GM18505 (cell line): ENCODE results near the gene SMO.
"Not testable (repeated sequence)": the region's sequence is repeated elsewhere in the genome, so short reads cannot be mapped to it uniquely, and the experiment has no call there.

Experiments used
- ATAC-seq: cut with Tn5 transposase; IDR thresholded peaks from one replicate; pipeline ENCODE4 v1.9.1; 2021; ENCODE audit not compliant: unreplicated experiment
- POLR2A ChIP-seq: IDR thresholded peaks from 4 replicates; pipeline ENCODE4 v1.6.1; 2011; ENCODE audit warnings: borderline replicate concordance; ENCODE audit not compliant: insufficient read depth, insufficient read length; ENCODE audit errors: extremely low read depth

Gene SMO

DNA sequence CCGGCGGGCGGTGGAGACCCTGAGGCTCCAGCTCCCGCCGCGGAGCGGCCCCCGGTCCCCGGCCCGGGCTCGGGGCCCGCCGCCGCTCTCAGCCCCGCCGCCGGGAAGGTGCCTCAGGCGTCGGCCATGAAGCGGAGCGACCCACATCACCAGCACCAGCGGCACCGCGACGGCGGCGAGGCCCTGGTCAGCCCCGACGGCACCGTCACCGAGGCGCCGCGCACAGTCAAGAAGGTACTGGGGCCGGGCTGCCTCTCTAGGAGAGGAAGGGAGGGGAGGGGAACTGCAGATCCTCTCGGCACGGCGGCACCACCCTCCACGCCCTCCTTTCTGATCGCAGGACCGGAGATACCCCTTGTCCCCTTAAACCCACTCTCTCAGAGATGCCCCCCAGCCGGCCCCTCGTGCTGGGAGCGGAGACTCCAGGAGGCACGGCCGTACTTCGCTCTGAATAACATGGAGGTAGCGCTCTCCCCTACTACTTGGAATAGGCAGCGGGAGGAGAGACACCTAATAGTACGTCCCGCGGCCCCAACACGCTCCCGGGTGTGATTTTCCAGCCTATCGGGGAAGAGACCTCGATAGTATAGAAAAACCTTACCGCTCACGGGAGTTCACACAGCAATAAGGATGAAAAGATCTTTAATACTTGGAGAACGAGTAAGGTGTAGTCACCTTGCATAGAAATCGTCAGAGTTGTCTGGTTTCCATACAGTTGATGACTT lies 36.9 kb downstream of the SMO start:
- TF ChIP-seq POLR2A: no peak
- peak; percentile 24 for ATAC-seq

DNA sequence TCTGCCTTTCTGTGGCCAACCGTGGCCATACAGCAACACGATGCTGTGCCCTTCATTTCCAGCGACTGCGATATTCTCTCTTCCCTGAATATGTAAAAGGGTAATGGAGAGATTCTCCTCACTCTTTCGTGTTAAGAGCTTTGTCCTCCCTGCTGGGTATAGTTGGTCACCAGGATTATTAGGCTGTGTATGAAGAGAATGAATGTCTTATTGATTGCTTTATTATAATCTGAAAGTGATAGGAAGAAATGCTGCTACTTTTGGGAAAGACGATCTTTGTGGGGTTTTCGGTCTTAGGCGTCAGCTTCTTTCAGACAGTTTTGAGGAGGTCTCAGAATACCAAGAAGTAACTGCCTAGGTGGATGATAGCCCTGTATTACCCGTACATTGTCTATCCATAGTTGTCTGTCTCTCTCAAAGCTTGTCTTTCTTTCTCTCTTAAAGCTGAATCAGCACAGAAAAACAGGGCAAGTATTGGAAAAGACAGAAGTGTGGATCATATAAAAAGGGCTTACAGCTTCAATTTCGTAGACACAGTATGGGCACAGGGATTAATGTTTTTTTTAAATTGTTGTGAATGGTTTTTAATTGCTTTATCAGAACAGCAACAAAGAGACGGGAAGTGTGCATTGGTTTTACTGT lies 37.6 kb downstream of the SMO start:
- ATAC-seq: no peak

DNA sequence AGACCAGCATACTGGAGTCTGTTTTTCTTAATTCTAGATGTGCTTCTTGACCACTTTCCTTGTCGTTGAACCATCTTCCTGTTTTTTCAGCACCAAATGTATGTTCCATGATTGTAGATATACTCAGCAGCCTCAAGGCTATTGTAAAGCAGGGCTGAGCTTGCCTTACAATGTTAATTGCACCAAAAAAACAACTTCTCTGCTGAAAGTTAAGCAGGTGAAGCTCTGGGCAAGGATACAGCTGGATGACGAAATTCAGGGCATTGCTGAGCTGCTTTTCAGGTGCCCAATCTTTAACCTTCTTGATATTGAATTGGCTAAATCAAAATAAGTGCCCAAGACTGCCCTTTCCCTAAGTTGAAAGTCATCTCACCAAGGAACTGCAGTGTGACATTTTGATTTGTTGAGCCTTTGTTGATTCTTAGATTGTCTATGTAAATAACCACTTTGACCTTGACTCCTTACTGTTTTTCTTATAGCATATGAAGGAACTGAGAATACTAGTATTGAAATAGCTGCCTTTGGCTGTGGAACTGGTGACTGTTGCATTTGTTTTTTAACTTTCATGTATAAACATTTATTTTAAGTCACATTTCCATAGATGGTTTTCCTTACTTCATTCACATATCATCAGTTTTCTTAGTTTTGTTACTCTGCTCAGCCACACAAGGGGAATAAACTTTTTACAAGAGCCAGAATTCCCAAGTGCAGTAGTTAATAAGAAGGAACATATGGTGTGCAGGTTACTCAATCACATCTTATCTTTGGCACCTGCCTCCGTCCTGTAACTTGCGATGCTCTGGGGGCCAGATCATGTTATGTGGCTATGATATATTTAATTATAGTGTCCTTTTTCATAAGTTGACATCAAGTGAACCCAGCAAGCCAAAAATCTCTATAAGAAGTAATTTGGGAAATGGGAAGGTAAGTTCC lies 39.5 kb downstream of the SMO start:
- no peak for TF ChIP-seq POLR2A
- no peak for ATAC-seq

More for the DNA sequence above, 37.6 kb downstream of the SMO start:
- no peak for TF ChIP-seq POLR2A

DNA sequence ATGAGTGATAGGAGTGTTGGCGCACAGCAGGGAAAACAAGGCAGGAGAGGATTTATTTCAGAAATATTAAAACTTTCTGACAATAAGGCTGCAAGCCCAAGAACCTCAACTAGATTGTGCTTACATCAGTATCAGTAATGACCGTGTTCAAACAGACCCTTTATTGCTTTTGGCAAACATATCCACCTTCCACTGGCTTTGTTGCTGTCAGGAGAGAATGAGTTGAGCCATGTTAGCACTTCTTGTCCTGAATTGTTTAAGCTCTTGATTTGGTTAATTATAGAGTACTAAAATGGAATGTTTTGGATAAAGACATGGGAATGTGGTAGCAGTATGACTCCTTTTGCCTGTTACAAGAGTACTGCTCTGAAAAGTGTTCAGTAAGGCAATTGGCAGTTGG lies 40.2 kb downstream of the SMO start:
- no peak for TF ChIP-seq POLR2A
- no peak for ATAC-seq

DNA sequence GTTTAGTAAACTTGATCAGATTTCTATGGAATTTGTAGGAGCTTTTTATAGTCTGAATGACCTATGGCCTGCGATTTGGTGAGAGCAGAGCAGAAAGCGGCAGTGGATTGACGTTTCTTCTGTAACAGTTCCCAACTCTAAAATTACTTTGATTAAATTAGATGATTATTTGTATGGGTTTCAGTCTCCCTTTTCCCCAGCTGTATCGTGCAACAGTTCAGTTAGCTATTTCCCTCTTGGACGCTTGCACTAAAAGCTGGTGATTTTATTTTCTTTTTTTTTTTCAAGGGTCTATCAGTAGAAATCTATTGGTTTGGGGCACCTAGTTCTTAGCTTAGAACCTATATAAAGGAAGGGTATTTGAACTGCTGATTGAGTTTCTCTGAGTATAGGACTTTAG lies 43.2 kb downstream of the SMO start:
- TF ChIP-seq POLR2A: no peak
- ATAC-seq: no peak

DNA sequence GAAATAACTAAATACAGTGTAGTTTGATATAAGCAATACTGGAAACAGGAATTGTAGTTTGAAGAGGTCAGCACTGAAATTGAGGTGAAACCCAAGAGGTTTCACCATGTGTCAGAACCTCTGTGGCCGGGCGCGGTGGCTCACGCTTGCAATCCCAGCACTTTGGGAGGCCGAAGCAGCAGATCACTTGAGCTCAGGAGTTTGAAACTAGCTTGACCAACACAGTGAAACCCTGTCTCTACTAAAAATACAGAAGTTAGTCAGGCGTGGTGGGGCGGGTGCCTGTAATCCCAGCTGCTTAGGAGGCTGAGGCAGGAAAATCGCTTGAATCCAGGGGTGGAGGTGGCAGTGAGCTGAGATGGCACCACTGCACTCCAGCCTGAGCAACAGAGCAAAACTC lies 50.1 kb downstream of the SMO start:
- no peak for ATAC-seq
- TF ChIP-seq POLR2A: no peak

DNA sequence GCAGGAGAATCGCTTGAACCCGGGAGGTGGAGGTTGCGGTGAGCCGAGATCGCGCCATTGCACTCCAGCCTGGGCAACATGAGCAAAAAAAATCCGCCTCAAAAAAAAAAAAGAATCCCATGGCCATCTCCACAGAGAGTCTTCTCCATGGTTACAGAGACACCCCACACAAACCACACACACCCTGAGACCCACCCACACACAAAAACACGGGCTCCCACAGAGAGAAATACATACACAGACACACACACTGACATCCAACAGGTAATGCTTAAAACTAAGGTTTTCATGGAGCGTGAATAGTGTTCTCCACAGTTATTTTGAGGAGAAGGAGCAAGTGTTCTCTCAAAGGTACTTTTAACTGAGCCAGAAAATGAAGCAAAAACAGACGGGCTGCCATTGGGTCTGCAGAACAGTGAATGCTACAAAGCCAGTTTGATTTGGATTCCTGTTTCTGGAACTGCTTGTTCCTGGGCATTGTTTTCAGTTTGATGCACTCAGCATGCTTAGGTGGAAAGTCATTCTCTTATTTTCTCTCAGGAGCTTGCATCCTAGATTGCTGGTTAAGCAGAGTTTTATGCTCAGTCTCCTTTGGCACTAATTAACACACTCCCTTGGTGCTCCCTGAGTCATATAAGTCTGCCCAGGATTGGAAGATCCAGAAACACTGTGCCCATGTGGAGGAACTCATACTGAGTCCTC lies 51.8 kb downstream of the SMO start:
- TF ChIP-seq POLR2A: no peak
- ATAC-seq: no peak

DNA sequence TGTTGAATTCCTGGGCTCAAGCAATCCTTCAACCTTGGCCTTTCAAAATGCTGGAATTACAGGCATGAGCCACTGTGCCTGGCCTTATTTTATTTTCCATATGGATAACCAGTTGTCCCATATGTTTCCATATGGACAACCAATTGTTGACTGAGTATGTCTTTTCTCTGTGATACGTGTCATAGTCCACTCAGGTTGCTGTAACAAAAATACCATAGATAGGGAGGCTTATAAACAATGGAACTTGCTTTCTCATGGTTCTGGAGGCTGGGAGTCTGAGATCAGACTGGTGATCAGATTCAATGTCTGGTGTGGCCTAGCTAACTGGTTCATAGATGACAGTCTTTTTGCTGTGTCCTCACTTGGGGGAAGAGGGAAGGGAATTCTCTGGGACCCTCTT lies 55.8 kb downstream of the SMO start:
- no peak for TF ChIP-seq POLR2A
- ATAC-seq: no peak

DNA sequence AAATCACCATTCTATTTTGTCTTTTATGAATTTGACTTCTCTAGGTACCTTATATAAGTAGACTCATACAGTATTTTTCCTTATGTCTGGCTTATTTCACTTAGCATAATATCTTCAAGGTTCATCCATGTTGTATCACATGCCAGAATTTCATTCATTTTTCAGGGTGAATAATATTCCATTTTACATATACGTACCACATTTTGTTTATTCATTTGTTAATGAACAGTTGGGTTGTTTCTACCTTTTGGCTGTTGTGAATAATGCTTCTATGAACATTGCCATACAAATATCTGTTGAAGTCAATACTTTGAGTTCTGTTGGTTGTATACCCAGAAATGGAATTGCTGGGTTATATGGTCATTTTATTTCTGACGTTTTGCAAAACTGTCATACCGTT lies 57.1 kb downstream of the SMO start:
- TF ChIP-seq POLR2A: no peak

DNA sequence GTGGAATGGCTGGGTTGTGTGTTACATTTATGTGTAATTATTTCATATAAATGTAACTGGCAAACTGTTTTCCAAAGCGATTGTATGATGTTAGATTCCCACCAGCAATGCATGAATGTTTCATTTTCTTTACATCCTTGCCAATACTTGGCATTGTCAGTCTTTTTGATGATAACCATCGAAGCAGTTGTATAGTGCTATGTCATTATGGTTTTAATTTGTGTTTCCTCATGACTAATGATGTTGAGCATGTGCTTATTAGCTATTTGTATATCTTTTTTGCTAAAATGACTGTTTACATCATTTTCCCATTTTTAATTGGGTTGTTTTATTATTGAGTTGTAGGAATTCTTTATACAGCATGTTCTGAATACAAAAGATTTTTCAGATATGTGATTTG lies 58.7 kb downstream of the SMO start:
- TF ChIP-seq POLR2A: no peak
- no peak for ATAC-seq

More for the DNA sequence above, 57.1 kb downstream of the SMO start:
- no peak for ATAC-seq

DNA sequence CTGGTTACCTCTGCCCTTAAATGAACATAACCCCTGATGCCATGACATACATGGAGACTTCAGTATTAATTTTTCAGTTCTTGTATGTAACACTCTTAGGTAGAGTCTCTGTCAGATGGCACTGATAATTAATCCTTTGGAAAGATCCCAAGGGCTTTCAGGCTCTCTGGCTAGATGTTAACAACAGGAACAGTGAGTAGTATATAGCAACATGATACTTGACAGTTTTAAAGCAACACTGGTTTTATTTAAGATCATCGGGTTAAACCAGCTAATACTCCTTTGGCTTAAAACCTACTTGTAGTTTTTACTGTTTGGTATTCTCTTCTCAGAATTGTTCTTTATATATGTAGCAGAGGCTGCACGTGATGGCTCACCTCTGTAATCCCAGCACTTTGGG lies 63.7 kb downstream of the SMO start:
- no peak for TF ChIP-seq POLR2A
- ATAC-seq: no peak

DNA sequence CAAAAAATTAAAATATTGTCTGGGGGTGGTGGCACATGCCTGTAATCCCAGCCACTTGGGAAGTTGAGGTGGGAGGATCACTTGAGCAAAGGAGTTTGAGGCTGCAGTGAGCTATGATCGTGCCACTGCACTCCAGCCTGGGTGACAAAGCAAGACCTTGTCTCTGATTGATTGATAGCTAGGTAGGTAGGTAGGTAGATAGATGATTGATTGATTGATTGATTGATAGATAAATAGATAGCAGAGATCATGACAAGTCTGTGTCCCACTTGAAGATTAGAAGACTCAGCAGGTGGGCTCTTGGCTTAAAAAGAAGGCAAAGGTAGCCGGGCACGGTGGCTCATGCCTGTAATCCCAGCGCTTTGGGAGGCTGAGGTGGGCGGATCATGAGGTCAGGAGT lies 64.2 kb downstream of the SMO start:
- not testable (repeated sequence) for ATAC-seq

DNA sequence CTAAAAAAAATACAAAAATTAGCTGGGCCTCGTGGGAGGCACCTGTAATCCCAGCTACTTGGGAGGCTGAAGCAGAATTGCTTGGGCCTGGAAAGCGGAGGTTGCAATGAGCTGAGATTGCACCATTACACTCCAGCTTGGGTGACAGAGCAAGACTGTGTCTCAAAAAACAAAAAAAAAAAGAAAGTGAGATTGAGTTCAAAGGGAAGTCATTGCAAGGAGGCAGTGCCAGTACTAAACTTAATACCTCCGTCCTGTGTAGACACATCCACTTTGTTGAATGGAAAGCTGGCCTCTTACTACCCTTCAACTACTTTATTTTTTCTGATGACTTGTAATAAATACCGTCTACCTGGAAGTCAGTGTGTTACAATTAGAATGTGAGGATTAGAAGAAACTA lies 67.4 kb downstream of the SMO start:
- no peak for ATAC-seq
- no peak for TF ChIP-seq POLR2A
